Measurements from ENCODE around the gene C9orf152.

C9orf152 gene

GRCh38 chr9:110179734-110180133, 28.2 kb downstream of the C9orf152 start:
- no peak for DNase-seq

- no peak for DNase-seq
These were observed 29.7 kb downstream of the C9orf152 start for GRCh38 chr9:110178281-110178680.

- no peak for DNase-seq
These were observed 32.5 kb downstream of the C9orf152 start for GRCh38 chr9:110175275-110175968.

- DNase-seq, result no peak
These were observed 34.7 kb downstream of the C9orf152 start for GRCh38 chr9:110173322-110173642.

- DNase-seq, result no peak
These were observed 37.4 kb downstream of the C9orf152 start for GRCh38 chr9:110170357-110171257.

- no peak for DNase-seq
These were observed 39.5 kb downstream of the C9orf152 start for GRCh38 chr9:110168486-110168885.

- no peak for DNase-seq
These were observed 46.0 kb downstream of the C9orf152 start for GRCh38 chr9:110161940-110162339.

GRCh38 chr9:110160685-110161084, 47.3 kb downstream of the C9orf152 start:
- DNase-seq, result no peak

- DNase-seq, result no peak
These were observed 47.8 kb downstream of the C9orf152 start for GRCh38 chr9:110160123-110160522.

GRCh38 chr9:110157823-110158664, 49.9 kb downstream of the C9orf152 start:
- no peak for DNase-seq

GRCh38 chr9:110156902-110157301, 51.1 kb downstream of the C9orf152 start:
- DNase-seq, result no peak

GRCh38 chr9:110156416-110156815, 51.5 kb downstream of the C9orf152 start:
- no peak for DNase-seq

- DNase-seq, result no peak
These were observed 52.2 kb downstream of the C9orf152 start for GRCh38 chr9:110155751-110156150.

- DNase-seq, result no peak
These were observed 54.5 kb downstream of the C9orf152 start for GRCh38 chr9:110153431-110153830.

GRCh38 chr9:110152704-110153374, 55.1 kb downstream of the C9orf152 start:
- no peak for DNase-seq

All from stimulated activated CD4-positive, alpha-beta T cell treated with anti-CD3 and anti-CD28 coated beads, Interleukin-15, amount 100 ng/mL, for 24 hours (primary cell).